ES-I3 (cell line): ENCODE results near the gene ATAD3B.
A peak's percentile ranks its signal among the peaks of the same experiment; 100 is the strongest.
"Not testable (repeated sequence)": the region's sequence is repeated elsewhere in the genome, so short reads cannot be mapped to it uniquely, and the experiment has no call there.

Source experiments
- H3K36me3 ChIP-seq: 2 replicates; pipeline ENCODE4 v1.6.1; 2013; ENCODE audit warnings: mild to moderate bottlenecking, low read length, control low read depth, moderate library complexity; ENCODE audit not compliant: insufficient read depth
- H3K4me1 ChIP-seq: 2 replicates; pipeline ENCODE4 v1.6.1; 2013; ENCODE audit warnings: mild to moderate bottlenecking, control low read depth, low read length; ENCODE audit not compliant: insufficient read depth
- H3K9ac ChIP-seq: 2 replicates; pipeline ENCODE4 v1.6.1; 2013; ENCODE audit warnings: low read depth, mild to moderate bottlenecking, low read length, moderate library complexity
- H3K9me3 ChIP-seq: 2 replicates; pipeline ENCODE4 v1.6.1; 2013; ENCODE audit warnings: mild to moderate bottlenecking, low read length, moderate library complexity; ENCODE audit not compliant: control insufficient read depth, insufficient read depth

ATAD3B gene

DNA sequence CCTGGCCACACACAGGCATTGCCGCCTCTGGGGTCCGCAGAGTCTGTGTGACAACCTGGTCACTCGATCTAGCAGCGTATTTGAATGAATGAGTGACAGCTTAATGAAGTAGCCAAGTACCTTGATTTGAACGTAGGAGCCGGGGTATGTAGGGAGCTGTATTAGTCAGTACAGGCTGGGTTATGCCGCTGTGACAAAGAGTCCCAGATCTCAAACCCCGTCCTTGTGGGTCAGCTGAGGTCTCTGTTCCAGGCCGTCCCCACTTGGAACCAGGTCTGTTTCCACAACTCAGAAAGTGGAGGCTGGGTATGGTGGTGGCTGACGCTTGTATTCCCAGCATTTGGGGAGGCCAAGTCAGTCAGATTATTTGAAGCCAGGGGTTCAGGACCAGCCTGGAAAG, 20.0 kb downstream of the ATAD3B start:
- H3K4me1 ChIP-seq: no peaks in the 10 kb centered on the region
- peaks cover 5% of the 10 kb centered on the region; the same call in 1 of the 2 replicates for H3K9me3 ChIP-seq
- H3K36me3 ChIP-seq: peaks cover 21% of the 10 kb centered on the region
- H3K9ac ChIP-seq: no peak overlapping the region

DNA sequence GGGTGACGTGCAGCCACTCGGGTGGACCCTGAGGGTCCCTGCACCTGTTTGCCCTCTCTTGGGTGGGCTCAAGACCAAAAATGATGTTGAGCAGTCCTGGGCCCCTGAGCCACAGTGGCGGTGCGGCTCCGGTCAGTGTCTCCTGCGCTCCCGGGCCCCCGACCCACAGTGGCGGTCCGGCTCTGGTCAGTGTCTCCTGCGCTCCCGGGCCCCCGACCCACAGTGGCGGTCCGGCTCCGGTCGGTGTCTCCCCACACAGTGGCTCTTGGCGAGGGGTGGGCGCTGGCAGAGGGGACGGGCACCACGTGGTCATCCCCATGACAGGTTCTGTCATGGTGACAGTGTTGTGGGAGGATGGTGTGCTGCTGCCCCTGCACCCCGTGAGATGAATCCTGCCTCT, 22.7 kb downstream of the ATAD3B start:
- H3K9ac ChIP-seq, H3K4me1 ChIP-seq, H3K9me3 ChIP-seq: not testable (repeated sequence)
- peaks cover 15% of the 10 kb centered on the region for H3K36me3 ChIP-seq

- peaks cover 11% of the 10 kb centered on the region; the same call in 1 of the 2 replicates for H3K36me3 ChIP-seq
- H3K9ac ChIP-seq, H3K9me3 ChIP-seq: not testable (repeated sequence)
Observed at GRCh38 chr1:1495461-1495975, 24.0 kb downstream of the ATAD3B start.

DNA sequence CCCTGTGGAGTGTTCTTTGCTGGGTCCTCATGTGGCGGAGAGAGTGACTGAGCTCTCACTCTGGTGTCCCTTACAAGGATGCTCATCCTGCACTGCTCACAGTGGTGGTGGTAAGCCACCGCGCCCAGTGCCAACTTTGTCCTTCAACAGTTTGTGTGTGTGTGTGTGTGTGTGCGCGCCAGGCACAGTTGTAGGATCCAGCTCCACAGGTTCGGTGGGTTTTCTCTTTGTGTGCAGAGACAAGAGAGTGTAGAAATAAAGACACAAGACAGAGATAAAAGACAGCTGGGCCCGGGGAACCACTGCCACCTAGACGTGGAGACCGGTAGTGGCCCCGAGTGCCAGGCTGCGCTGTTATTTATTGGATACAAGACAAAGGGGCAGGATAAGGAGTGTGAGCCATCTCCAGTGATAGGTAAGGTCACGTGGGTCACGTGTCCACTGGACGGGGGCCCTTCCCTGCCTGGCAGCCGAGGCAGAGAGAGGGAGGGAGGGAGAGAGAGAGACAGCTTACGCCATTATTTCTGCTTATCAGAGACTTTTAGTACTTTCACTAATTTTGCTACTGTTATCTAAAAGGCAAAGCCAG, 33.3 kb downstream of the ATAD3B start:
- H3K4me1 ChIP-seq, H3K9me3 ChIP-seq, H3K36me3 ChIP-seq: not testable (repeated sequence)
- peak overlapping the region; percentile 18; the same call in 1 of the 2 replicates for H3K9ac ChIP-seq

More at GRCh38 chr1:1495461-1495975, 24.0 kb downstream of the ATAD3B start:
- not testable (repeated sequence) for H3K4me1 ChIP-seq

- H3K9ac ChIP-seq: peak overlapping the region; percentile 18; the same call in 1 of the 2 replicates
Observed at GRCh38 chr1:1505366-1505798, 33.8 kb downstream of the ATAD3B start.

DNA sequence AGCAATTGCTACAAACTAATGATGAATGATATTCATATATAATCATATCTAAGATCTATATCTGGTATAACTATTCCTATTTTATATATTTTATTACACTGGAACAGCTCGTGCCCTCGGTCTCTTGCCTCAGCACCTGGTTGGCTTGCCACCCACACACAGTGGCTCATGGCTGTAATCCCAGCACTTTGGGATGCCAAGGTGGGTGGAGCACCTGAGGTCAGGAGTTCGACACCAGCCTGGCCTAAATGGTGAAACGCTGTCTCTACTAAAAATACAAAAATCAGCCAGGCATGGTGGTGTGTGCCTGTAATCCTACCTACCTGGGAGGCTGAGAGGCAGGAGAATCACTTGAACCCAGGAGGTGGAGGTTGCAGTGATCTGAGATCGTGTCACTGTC, 34.2 kb downstream of the ATAD3B start:
- not testable (repeated sequence) for H3K36me3 ChIP-seq, H3K9ac ChIP-seq, H3K9me3 ChIP-seq, H3K4me1 ChIP-seq

More at GRCh38 chr1:1505366-1505798, 33.8 kb downstream of the ATAD3B start:
- H3K9me3 ChIP-seq, H3K36me3 ChIP-seq, H3K4me1 ChIP-seq: not testable (repeated sequence)

GRCh38 chr1:1507305-1507704, 35.7 kb downstream of the ATAD3B start:
- Histone ChIP-seq H3K36me3 (no peaks in the 10 kb centered on the region), H3K9me3 (no peaks in the 10 kb centered on the region), H3K4me1 (no peaks in the 10 kb centered on the region), H3K9ac (no peak overlapping the region)

- H3K4me1 ChIP-seq, H3K36me3 ChIP-seq, H3K9me3 ChIP-seq, H3K9ac ChIP-seq: not testable (repeated sequence)
Observed at GRCh38 chr1:1508775-1509464, 37.4 kb downstream of the ATAD3B start.

- H3K9ac ChIP-seq, H3K4me1 ChIP-seq, H3K36me3 ChIP-seq, H3K9me3 ChIP-seq: not testable (repeated sequence)
Observed at GRCh38 chr1:1509465-1509850, 37.9 kb downstream of the ATAD3B start.

DNA sequence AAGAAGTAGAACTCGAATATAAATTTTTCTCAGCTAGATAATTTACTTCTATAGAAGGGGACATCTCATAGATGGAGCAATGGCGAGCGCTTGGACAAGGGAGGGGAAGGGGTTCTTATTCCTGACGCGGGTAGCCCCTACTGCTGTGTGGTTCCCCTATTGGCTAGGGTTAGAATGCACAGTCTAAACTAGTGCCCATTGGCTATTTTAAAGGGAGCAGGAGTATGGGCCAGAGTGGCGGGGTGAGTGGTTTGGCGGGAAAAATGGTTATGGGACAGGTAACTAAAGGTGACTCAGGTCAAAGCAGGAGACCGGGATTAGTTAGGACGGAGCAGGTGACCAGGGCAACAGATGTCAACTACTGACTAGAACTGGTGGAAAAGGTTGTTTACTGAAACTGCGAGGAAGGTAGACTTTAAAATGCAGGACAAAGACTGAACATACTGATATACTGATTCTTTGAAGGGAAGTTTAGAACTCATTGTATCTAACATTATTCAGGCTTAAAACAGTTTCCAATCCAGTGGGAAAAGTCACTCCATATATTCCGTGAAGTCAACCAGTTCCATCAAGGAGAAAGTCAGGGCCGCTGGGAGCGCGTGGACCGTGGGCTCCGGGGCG, 39.5 kb downstream of the ATAD3B start:
- H3K9me3 ChIP-seq: no peaks in the 10 kb centered on the region
- H3K36me3 ChIP-seq: peaks cover 4% of the 10 kb centered on the region; the same call in 1 of the 2 replicates
- peak overlapping the region; percentile 86 for H3K9ac ChIP-seq
- no peaks in the 10 kb centered on the region for H3K4me1 ChIP-seq

DNA sequence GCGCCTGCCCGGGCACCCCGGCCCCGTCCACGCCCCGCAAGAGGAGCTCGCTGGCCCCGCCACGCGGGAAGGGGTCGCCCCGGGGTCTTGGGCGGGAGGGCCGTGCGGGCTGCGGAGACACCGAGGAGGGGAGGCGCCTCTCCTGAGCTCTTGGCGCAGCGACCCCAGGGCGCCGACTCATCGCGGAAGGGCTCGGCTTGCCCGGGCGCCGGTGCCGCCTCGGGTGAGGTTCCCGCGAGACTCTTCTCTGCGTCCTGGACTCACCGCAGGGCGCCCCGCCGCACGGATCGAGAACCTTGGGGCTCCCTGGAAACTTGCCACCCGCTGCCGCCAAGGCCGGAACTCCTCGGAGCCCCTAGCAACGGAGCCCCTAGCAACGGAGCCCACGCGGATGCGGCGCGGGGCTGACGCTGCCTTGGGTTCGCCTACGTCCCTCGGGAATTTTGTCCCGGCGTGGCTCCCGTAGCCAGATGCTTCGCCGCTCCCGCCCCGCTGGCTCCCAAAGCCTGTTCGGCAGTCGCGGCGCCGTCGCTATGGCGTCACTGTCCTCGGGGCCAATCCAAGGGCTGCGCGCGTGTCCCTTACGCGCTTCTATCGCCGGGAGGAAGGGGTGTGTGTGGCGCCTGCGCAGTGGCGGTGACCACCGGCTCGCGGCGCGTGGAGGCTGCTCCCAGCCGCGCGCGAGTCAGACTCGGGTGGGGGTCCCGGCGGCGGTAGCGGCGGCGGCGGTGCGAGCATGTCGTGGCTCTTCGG, 40.1 kb downstream of the ATAD3B start, which contains the start of gene ATAD3A:
Gene ATAD3A, plus strand, starts transcription at position 630 of the 753 bp plus-strand sequence. Its CDS starts 107 bp downstream, at position 737.
- H3K36me3 ChIP-seq: peaks cover 4% of the 10 kb centered on the region; the same call in 1 of the 2 replicates
- H3K9me3 ChIP-seq: no peaks in the 10 kb centered on the region
- H3K4me1 ChIP-seq: no peaks in the 10 kb centered on the region
- peak within 1 kb of the TSS; percentile 86 for H3K9ac ChIP-seq

- not testable (repeated sequence) for H3K9ac ChIP-seq, H3K9me3 ChIP-seq, H3K36me3 ChIP-seq, H3K4me1 ChIP-seq
Observed at GRCh38 chr1:1512425-1512824, 40.9 kb downstream of the ATAD3B start.

DNA sequence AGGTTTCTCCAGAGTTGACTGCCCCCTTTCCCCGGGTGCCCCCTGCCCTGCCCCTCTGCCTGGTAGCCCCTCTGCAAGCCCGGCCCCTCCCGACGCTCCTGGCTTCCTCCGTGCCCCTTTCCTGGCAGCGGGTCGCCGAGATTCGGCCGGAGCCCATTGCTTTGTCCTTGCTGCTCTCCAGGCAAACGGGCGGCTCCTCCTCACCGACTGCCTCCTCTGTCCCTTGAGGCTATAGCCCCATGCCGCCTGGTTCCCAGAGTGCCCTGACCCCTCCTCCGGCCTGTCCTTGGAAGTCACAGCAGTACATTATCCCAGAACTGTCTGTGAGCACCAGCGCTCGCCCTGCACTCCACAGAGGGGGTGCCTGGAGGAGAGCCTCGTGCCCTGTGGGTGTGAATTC, 42.1 kb downstream of the ATAD3B start:
- H3K9ac ChIP-seq, H3K4me1 ChIP-seq, H3K36me3 ChIP-seq, H3K9me3 ChIP-seq: not testable (repeated sequence)

GRCh38 chr1:1514376-1514775, 42.8 kb downstream of the ATAD3B start:
- not testable (repeated sequence) for H3K36me3 ChIP-seq, H3K4me1 ChIP-seq, H3K9ac ChIP-seq, H3K9me3 ChIP-seq
